ENCODE measurements around the gene TMEM214.

- TF ChIP-seq CTCF (optimal IDR thresholded peaks at IDR 0.05 in 1 of 3, IDR thresholded peaks at IDR 0.05 in 1 of 3, conservative IDR thresholded peaks at IDR 0.05 in 1 of 3; ENCODE audit: extremely low read depth in 1 of 3, insufficient read depth in 2 of 3, low read length in 3 of 3) = no peak
- TF ChIP-seq EZH2 (IDR thresholded peaks at IDR 0.05; ENCODE audit: low read length) = no peak
These were observed 28.9 kb upstream of the TMEM214 start for GRCh38 chr2:27003857-27004256.
